Mammary epithelial cell (primary cell): ENCODE results near the gene SRGAP2B.
"Not testable (repeated sequence)": the region's sequence is repeated elsewhere in the genome, so short reads cannot be mapped to it uniquely, and the experiment has no call there.

Experiments
- CTCF ChIP-seq, 2 donors: IDR thresholded peaks in 1 of 2; conservative IDR thresholded peaks in 1 of 2; 2 replicates each; pipeline ENCODE4 v1.5.1; 2011 to 2012; ENCODE audit warnings: inconsistent platforms in 2 of 2, low read length in 2 of 2, mild to moderate bottlenecking in 2 of 2, control low read depth in 1 of 2, low read depth in 1 of 2; ENCODE audit not compliant: insufficient read depth in 1 of 2; ENCODE audit errors: extremely low read depth in 1 of 2
- EZH2 ChIP-seq: IDR thresholded peaks from 2 replicates; pipeline ENCODE4 v1.6.1; 2012; ENCODE audit warnings: low read length, inconsistent platforms, borderline replicate concordance

GRCh38 chr1:145071569-145071968 lies 23.6 kb downstream of the SRGAP2B start:
- not testable (repeated sequence) for TF ChIP-seq CTCF (conservative IDR thresholded peaks at IDR 0.05 in 1 of 2, IDR thresholded peaks at IDR 0.05 in 1 of 2; ENCODE audit: extremely low read depth in 1 of 2, insufficient read depth in 1 of 2, low read depth in 1 of 2, low read length in 2 of 2); EZH2
